Upper lobe of left lung (tissue), 4 donors: Measurements from ENCODE around the gene ITGAX.

Source experiments
- CTCF ChIP-seq, 6 experiments: fragments of 450-650 bp in 4 of 6; fragments of 200-600 bp in 2 of 6; sonication (generic) in 2 of 6; IDR thresholded peaks; one replicate each; pipeline ENCODE4 v1.5.1; 2016 to 2019; ENCODE audit warnings: antibody characterized with exemption in 6 of 6
- POLR2A ChIP-seq, 4 donors: fragments of 450-650 bp; IDR thresholded peaks; one replicate each; pipeline ENCODE4 v1.5.1; 2016 to 2017; ENCODE audit warnings: antibody characterized with exemption in 4 of 4, mild to moderate bottlenecking in 2 of 4
- POLR2AphosphoS5 ChIP-seq, 2 donors: sonication (generic); formaldehyde crosslinking; IDR thresholded peaks; one replicate each; pipeline ENCODE4 v1.5.1; 2017; ENCODE audit warnings: antibody characterized with exemption in 2 of 2

GRCh38 chr16:31364421-31364820 lies 9.4 kb downstream of the ITGAX start:
- TF ChIP-seq POLR2A (IDR thresholded peaks at IDR 0.05): no peak
- TF ChIP-seq CTCF (IDR thresholded peaks at IDR 0.05): no peak
- no peak for TF ChIP-seq POLR2AphosphoS5 (IDR thresholded peaks at IDR 0.05)
